RKO (cell line): ENCODE data around the gene PPP1R9B.
A peak's percentile ranks its signal among the peaks of the same experiment; 100 is the strongest.

Experiments
- DNase-seq: peaks from one replicate; pipeline ENCODE4 v3.0.0-alpha.2; 2016; ENCODE audit warnings: low spot score

PPP1R9B gene

DNA sequence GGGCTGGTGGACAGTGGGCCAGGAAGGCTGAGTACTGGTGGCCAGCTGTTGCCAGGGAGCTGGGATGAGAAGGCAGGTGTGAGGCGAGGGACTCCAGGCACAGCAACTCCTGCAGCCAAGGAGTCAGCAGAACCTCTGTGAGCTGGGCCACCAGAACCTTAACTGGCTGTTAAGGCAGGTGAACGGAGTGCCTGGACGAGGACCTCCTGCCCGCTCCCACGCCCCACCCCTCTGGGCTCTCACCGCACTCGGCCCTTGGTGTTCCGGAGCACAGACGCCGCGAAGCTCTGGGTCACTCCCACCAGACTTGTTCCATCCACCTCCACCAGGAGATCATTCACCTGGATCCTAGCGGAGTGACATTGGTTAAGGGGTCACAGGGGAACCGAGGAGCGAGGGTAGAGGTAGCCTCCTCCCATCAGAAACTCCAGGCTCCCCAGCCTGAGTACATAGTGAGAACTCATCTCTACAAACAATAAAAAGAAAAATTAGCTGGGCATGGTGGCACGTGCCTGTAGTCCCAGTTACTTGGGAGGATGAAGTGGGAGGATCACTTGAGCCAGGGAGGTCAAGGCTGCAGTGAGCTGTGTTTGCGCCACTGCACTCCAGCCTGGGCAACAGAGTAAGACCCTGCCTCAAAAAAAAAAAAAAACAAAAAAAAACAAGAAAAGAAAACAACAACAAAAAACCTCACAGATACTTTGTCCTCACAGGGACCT, 9.3 kb downstream of the PPP1R9B start:
- no peak for DNase-seq

DNA sequence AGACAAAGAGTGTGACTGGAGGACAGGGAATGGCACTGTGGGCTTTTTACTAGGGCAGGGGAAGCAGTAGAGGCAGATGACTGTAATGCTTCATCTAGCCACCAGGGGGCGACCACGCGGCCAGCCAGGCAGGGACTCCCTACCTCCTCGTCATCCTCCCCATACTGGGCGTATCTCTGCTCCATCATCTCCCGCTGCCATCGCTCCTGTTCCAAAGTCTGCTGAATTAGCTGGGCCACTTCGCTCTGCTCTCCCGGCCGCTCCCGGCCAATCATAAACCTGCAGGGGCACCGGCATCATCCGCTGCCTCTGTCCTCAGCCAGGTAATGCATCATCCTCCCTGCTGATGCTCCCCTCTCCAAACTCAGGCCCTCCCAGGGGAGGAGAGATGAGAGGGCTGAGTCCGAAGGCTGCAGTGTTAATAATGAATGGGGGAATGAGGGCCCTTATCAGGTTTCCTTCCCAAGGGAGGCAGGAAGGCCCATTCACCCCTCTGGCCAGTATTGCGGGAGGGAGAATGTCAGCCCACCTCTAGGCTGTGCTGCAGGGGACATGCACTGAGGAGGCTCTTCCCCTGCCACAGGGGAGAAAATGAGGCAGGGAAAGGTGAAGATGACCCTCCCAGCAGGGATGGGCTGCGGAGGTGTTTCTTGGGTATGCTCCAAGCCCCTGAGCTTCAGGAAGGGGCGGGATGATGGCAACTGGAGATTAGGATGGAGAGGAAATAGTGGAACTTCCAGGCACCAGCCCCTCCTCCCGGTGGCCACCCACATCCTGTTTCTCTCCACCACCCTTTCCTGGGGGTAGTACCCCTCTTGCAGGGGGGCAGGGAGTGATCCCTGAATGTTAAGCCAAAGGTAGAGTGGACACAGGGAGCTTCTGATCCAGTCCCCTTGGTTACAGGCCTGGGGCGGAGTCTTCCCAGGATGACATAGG, 10.3 kb downstream of the PPP1R9B start:
- DNase-seq: peak; percentile 84

DNA sequence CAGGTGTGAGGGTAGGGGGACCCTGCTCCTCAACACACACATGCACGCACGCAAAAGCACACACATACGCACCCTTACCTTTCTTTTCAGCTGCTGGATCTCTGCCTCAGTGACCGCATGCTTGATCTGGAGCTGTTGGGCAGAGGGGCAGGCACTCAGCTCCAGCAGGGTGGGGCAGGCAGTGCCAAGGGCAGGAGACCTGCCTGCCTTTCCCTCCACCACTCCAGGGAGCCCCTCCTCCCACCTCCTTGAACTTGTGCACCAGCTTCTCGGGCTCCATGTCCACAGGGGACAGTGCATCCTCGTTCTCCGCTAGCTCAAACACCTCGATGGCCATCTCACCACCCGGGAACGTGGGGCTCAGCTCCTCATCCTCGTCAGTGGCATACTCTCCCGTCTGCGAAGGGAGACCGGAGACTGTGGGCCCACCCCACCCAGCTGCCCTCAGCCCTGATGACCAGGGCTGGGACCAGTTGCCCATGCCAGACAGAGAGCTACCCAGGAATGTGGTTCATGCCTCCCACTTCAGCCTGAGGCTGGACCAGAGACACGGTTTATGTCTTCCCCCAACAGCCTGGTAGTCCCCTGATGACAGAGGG, 11.2 kb downstream of the PPP1R9B start:
- no peak for DNase-seq

DNA sequence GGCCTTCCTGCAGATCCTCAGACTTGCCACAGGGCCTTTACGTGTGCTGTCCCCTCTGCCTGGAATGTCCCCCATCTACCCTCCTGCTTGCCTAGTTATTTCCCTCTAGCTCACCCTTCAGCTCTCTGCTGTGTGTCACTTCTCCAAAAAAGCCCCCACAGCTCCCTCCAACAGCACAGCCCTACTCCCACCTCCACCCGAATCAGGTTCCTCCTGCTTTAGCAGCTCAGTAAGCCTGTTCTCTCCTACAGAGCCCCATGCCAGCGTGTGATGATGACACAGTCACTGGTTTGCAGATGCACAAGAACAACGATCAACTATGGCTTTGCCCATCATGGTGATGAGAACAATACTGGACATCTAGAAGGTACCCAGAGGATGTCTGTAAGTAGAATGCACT, 13.4 kb downstream of the PPP1R9B start:
- no peak for DNase-seq

- DNase-seq: no peak
These were observed 14.3 kb downstream of the PPP1R9B start for GRCh38 chr17:50136096-50136687.

GRCh38 chr17:50135316-50136095, 15.0 kb downstream of the PPP1R9B start:
- no peak for DNase-seq

DNA sequence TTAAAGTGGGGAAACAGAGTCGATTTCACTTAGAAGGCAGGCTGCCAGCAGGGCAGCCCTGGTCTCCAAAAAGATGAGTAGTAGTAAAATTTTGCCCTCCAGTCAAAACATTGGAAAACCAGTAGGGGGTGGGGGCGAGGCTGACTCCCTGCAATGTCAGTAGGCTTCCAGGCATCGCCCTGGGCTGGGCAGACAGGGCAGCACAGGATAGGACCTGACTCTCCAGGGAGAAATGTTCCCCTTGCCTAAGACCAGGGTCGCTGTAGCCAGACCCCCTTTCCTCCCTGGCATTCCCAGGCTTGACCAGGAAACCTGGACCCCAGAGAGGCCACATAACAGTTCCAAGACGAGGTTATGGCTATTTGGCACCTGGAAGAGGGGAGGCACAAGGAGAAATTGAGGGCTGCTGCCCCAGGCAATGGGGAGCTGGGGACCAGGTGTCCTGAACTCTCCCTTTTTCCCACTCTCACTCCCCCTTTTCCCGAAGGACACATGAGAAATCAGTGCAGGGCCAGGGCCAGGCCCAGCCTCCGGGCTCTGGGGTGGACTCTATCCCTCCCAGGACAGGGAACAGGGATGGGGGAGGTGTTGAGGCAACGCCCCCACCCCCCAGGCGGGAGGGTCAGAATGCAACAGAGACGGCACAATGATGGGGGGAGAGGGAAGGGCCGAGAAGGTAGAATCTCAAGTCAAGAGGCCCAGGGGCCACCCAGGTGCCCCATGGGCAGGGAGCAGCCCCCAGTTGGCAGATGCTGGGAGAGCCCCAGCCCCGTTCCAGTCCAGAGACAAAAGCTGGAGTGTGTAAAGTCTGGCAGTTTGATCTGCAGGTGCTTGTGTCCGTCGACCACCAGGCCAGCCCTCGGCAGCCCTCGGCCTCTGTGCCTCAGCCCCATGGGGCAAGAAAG, 16.0 kb downstream of the PPP1R9B start:
- no peak for DNase-seq

- no peak for DNase-seq
These were observed 16.7 kb downstream of the PPP1R9B start for GRCh38 chr17:50133769-50134099.

- DNase-seq: no peak
These were observed 17.3 kb downstream of the PPP1R9B start for GRCh38 chr17:50133028-50133768.

- no peak for DNase-seq
These were observed 18.2 kb downstream of the PPP1R9B start for GRCh38 chr17:50132104-50132794.

DNA sequence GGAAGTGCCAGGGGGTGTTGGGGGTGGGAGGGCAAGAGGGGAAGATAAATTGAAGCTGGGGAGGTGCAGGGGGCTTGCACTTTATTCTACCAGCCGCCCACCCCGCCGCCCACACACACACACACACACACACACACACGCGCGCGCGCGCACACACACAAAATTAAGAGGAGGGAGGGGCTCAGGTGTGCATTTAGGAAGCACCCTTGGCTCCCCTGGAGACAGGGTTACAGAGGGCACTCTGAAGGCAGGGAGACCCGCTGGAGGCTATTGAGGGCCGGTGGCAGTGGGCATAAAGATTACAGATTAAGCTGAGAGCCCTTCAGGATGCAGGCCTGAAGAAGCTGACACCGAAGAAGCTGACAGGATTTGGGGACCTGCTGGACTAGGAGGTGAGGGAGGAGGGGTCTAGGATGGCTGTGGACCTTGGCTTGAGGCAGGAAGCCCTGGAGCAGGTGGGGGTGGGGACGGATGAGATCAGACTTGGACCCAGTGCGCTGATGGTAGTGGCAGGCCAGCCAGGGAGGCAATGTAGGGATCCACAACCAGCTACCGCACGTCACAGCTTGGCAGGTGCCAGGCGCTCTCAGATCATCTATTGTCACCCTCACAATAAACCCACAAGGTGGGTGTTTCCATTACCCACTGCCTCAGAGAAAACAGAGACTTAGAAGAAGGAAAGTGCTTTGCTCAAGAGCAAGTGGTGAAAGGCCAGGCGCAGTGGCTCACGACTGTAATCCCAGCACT, 19.7 kb downstream of the PPP1R9B start:
- DNase-seq: no peak

- DNase-seq: no peak
These were observed 20.5 kb downstream of the PPP1R9B start, which contains the start of gene SAMD14 for GRCh38 chr17:50129728-50130558. Gene SAMD14, minus strand, starts transcription at chr17:50130160. Its CDS starts 5,201 bp downstream, at chr17:50124959.

DNA sequence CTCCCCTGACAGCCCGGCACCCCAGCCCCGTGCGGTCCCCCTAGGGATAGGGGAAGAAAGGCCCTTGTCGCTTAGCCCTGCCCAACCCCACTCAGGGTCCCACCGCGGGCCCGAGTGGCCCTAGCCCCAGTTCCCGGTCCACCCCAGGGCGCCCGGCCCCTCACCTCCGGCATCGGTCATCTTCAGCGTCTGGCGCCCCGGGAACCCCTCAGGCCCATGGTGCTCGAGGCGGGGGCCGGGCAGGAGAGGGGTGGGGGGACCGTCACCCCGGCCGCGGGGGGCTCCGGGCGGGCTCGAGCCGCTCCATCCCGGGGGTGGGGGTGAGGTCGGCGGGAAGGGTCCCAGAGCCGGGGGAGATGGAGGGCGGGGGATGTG, 21.1 kb downstream of the PPP1R9B start:
- DNase-seq: no peak

DNA sequence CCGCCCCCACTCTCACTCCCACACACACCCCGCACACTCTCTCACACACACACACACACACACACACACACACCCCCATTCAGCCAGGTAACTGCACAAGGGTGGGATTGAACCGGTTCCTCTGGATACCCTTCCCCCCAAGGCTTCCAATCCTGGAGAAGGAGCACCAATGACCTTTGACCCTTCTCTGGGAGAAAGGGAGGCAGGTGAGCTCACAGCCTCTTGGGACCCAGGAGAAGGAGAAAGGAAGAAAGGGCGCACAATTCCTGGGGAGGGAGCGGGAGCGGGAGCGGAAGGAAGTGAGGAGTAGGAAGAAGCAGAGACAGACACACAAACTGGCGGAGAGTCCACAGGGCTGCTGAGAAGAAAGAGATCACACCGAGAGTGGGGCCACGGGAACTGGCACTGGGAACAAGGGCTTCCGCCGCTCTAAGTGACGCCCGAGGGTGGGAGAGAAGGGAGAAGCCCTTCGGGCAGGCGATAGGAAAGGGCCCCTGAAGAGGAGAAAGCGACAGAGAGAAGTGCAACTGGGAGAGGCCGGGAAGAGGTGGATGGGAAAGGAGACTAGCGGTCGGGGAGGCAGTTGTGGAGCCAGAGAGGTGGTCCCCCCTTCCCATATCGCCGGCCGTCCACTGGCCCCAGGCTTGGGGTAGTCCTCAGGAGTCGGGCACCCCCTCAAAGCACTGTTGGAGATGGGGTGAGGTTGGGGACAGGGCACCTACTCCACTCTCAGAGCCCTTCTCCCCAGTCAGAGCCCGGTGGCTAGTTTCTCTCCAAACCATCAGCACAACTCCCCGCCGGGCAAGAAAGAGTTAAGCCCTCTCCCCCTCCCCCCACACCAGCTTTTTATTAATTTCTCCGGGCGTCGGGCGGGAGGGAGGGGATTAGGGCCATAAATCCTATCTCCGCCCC, 21.8 kb downstream of the PPP1R9B start:
- no peak for DNase-seq

GRCh38 chr17:50127697-50128361, 22.6 kb downstream of the PPP1R9B start:
- DNase-seq: no peak

DNA sequence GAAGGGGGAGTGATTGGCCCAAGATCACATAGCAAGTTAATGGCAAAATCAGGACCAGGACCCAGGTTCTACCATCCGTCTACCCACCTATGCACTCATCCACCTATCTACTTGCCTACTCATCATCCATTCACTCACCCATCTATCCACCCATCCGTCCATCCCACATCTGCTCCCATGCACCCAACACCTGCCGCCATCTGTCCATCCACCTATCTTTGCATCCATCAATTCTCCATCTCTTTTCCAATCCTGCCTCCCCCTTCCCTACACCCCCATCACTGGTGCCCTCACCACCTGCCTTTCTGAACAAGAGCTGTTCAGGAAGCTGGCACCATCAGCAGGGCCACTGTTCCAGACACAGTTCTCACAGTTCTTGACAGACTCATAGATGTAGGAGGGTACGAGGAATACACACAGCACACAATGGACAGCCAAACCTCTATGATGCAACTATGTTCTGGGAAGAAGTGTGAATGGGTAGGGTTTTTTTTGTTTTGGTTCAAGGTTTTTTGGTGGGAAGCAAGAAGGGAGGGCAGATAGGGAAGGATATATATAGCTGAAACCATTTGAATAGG, 25.0 kb downstream of the PPP1R9B start:
- no peak for DNase-seq
